LHCN-M2 (cell line): ENCODE results near the gene SPRY1. TPM values are rescaled to one million over a fixed set of nuclear protein-coding genes. Genes with fewer than 3 reads are reported as not detected.

ENCODE experiments used
- DNase-seq: peaks from one replicate; pipeline ENCODE4 v3.0.0-alpha.2; 2012; ENCODE audit warnings: low read depth
- total RNA-seq: library from RNA; depleted of rRNA; stranded (reverse); fragments of >200 nt; gene quantifications from 2 replicates; pipeline ENCODE4 v1.2.3, GENCODE V29; 2014

The SPRY1 gene
- total RNA-seq, 1 experiment from 2014 or later, result 13.5 TPM

DNA sequence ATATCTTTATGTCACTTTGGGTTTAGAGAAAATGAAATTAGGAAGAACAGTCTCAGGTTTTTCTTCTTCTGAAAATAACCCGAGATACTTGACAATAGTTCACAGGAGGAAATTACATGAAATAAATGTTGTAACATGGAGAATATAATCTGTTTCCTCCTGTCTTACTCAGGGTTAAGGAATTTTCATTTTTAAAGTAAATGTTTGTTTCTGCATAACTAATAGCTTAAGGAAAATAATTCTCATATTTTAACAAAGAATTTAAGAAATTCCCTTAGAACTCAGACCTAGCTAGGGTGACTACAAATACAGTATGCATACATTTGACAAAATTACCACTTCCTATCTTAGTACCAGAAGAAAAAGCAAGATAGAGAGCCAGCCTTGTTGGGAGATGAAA, 17.2 kb upstream of the SPRY1 start:
- DNase-seq, result no peak

GRCh38 chr4:123380728-123381716, 15.6 kb upstream of the SPRY1 start:
- DNase-seq, result no peak

GRCh38 chr4:123381996-123382395, 14.6 kb upstream of the SPRY1 start:
- no peak for DNase-seq

DNA sequence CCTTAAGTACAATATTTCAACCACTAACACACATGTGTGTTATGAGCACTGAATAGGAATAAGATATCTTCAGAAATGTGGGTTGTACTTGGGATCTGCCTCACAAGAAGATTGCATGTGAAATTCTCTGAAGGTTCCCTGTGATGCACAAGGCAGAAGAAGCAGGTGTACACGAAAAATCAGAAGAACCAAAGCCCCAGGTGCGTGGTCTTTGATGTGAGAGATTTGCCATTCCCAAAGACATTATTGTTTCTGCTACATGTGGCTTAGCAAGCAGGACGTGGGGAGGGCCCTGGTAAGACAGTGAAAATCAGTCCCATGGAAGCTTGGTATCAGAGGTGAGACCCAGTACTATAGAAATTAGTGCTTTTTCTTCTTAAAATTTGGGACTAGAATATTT, 13.0 kb upstream of the SPRY1 start:
- DNase-seq, result no peak

DNA sequence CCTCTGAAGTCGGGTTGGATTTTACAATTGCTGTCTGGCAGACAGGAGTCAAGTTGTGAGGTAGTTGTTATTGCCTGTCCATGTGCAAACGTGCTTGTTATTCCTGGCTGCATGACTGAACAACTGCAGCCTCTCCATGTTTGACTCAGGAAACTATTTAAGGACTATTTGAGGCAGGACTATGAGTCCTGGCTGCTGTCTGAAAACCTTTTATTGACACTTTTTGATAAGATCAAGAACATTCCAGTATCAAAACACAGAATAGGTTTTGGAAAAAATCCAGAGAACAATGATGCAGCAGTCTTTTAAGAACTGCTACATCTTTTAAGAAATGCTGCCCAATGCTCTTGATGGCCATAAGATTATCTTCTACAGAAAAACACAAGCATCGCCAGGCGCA, 10.0 kb upstream of the SPRY1 start:
- DNase-seq, result peak; percentile 35

DNA sequence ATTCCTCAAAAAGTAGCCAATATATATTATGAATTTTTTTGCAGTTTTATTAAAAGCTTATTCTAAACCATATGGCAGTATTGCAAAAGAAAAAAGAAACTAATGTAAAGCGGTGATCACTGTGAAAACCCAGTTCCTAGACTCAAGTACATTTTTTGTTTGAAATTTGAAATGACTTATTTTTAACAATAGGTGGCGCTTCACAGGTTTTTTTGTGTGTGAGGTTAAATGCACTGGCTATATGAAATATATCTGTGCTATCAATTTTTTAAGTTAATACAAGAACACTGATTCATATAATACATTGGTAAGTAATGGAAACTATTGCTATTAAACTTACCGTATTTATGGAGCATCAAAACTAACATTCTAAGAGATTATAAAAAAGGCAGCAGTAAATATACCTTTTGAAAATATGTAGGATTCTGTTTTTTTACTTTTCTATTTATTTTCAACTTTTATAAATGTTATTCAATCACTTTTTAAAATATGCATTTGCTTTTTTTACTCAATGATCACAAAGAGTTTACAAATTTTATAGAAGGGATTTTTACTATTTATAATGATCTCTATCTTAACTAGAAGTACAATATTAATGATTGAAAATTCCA, 5.6 kb upstream of the SPRY1 start:
- peak; percentile 27 for DNase-seq

- DNase-seq, result no peak
These were observed 2.9 kb upstream of the SPRY1 start for GRCh38 chr4:123393721-123394120.

DNA sequence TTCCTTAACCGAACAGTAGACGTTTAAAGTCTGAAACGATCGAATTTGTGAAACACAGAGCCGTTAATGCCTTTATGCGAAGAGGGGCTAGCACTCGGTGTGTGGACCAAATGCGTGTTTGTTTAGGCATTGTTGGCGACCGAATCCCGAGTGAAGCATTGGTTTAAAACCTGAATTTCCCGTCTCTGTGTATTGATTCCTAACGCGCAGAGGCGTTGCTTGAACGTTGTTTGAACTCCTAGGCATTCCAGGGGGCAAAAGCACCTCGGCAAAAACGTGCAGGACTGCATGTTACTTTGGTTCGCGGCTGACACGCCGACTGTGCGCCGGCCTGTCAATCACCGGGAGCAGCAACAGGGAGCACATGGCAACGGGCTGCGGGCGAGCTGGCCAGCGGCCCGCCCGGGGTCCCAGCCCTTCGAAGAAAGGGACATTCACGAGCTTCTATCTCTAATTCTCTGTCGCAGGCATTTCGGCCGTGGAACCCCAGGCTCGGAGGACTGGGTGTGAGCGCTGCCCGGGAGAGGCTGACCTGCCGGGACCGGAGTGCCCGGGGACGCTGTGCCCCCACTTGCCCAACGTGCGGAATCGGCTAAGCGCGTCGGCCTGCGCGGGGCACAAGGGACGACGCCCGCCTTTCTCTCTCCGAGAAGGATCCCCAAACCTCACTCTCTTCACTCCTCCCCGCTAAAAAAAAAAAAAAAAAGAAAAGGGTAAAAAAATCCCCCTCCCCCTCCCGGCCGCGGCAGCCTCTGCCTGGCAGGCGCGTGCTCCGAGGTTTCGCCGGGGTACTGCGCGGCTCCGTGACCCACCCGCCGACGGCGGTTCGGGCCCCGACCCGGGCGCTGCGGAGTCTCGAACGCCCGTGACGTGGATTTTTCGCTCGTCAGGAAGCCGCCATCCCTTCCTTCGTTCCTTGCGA, 810 bp downstream of the SPRY1 start:
- DNase-seq, result peak; percentile 65

GRCh38 chr4:123398066-123398852, 1.7 kb downstream of the SPRY1 start:
- DNase-seq, result peak; percentile 54

- peak; percentile 75 for DNase-seq
These were observed 2.4 kb downstream of the SPRY1 start for GRCh38 chr4:123398853-123399626.

- DNase-seq, result no peak
These were observed 3.2 kb downstream of the SPRY1 start for GRCh38 chr4:123399627-123400358.

GRCh38 chr4:123401271-123402120, 4.9 kb downstream of the SPRY1 start:
- DNase-seq, result no peak

DNA sequence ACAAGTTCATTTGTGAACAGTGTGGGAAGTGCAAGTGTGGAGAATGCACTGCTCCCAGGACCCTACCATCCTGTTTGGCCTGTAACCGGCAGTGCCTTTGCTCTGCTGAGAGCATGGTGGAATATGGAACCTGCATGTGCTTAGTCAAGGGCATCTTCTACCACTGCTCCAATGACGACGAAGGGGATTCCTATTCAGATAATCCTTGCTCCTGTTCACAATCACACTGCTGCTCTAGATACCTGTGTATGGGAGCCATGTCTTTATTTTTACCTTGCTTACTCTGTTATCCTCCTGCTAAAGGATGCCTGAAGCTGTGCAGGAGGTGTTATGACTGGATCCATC, 5.5 kb downstream of the SPRY1 start:
- DNase-seq, result no peak

GRCh38 chr4:123403080-123403604, 6.5 kb downstream of the SPRY1 start:
- no peak for DNase-seq

GRCh38 chr4:123404533-123404932, 7.9 kb downstream of the SPRY1 start:
- no peak for DNase-seq

DNA sequence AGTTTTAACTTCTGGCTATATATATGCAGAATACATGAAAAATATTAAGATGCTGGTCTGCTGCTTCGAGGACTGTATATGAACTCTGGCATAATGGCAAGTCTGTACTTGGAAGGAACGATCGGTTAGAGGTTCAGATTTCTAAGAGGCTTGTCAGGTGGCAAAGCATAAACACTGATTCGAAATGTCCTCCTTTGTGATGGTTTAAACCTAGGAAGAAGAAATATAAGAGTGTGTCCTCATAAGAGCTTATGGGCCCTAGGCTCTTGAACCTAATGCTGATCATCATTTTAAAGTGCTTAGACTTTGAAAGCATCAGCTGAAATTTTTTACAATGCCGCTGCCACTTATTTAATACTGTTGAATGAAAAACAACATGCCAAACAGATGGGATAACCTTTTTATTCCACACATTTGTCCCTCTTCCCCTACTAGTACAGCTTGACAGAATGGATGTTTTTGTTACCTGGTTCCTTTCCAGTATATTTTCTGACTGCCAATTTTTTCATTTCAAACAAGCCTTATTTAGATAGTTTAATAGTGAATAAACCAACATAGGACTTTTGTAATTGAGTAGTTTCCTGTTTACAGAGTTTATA, 8.8 kb downstream of the SPRY1 start:
- DNase-seq, result no peak

DNA sequence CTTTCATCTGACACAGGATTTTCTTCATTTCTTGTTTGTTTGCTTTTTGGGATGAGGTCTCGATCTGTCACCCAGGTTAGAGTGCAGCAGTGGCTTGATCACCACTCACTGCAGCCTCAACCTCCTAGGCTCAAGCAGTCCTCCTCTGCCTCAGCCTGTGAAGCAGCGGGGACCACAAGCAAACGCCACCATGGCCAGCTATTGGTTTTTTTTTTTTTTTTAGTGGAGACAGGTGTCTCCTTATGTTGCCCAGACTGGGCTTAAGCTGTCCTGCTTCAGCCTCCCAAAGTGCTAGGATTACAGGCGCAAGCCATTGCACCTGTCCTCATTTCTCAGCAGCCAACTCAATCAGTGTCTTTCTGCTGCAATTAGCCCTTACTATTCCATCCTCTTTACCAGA, 10.3 kb downstream of the SPRY1 start:
- DNase-seq, result peak; percentile 29
